Endothelial cell of umbilical vein (primary cell): Measurements from ENCODE around the gene SLC17A9.

Experiments used
- CTCF ChIP-seq, 2 donors: IDR thresholded peaks; 1 replicate in 1 of 2; 2 replicates in 1 of 2; pipeline ENCODE4 v1.5.1; 2011; ENCODE audit warnings: low read length in 2 of 2, mild to moderate bottlenecking in 2 of 2, moderate library complexity in 2 of 2, control low read depth in 1 of 2, inconsistent platforms in 1 of 2, low read depth in 1 of 2; ENCODE audit not compliant: insufficient read depth in 1 of 2; ENCODE audit errors: extremely low read depth in 1 of 2
- EZH2 ChIP-seq: IDR thresholded peaks from 2 replicates; pipeline ENCODE4 v1.6.1; 2012; ENCODE audit warnings: borderline replicate concordance, low read depth, mild to moderate bottlenecking, moderate library complexity, low read length, inconsistent platforms; ENCODE audit not compliant: severe bottlenecking
- GATA2 ChIP-seq: IDR thresholded peaks from 2 replicates; pipeline ENCODE4 v1.7.0; 2011; ENCODE audit warnings: low read depth, mild to moderate bottlenecking, moderate library complexity, mixed read lengths, low read length; ENCODE audit not compliant: insufficient read length, insufficient read depth
- JUN ChIP-seq: IDR thresholded peaks from 2 replicates; pipeline ENCODE4 v1.6.1; 2011; ENCODE audit warnings: borderline replicate concordance, low read depth; ENCODE audit not compliant: insufficient read length, insufficient read depth
- MAX ChIP-seq: IDR thresholded peaks from 2 replicates; pipeline ENCODE4 v1.6.1; 2011; ENCODE audit not compliant: insufficient read depth, insufficient read length
- MYC ChIP-seq: IDR thresholded peaks from one replicate; pipeline ENCODE4 v1.6.1; 2011; ENCODE audit warnings: mild to moderate bottlenecking, low read depth, low read length
- POLR2A ChIP-seq: IDR thresholded peaks from 2 replicates; pipeline ENCODE4 v1.6.1; 2012; ENCODE audit warnings: low read depth, mild to moderate bottlenecking, control low read depth, low read length
- POLR2AphosphoS5 ChIP-seq: IDR thresholded peaks from 2 replicates; pipeline ENCODE4 v1.6.1; 2012; ENCODE audit warnings: low read depth, mild to moderate bottlenecking, control low read depth, low read length, moderate library complexity; ENCODE audit not compliant: insufficient read depth

DNA sequence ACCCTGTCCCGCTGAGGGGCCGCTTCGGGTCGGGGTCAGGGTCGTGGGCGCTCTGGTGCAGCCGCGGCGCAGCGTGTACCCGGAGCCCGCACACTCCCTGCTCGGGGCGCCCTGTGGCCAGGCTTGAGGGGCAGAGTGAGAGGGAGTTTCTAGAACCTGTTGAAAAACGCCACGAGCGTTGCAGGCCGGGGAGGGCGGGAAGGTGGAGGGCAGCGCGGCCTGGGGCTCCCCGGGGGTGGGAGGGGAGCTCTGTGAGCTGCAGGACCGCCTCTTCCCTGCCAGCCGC lies 54.8 kb downstream of the SLC17A9 start:
- TF ChIP-seq CTCF (IDR thresholded peaks at IDR 0.05; ENCODE audit: extremely low read depth in 1 of 2, insufficient read depth in 1 of 2, low read depth in 1 of 2, low read length in 2 of 2), result no peak
- no peak for TF ChIP-seq POLR2AphosphoS5
- TF ChIP-seq POLR2A, result no peak
- TF ChIP-seq EZH2, result peak; percentile 61
- TF ChIP-seq MYC, result no peak
- no peak for TF ChIP-seq GATA2
- TF ChIP-seq MAX, result no peak
- TF ChIP-seq JUN, result no peak
